ENCODE data around the gene SPHK1.

SPHK1 gene

DNA sequence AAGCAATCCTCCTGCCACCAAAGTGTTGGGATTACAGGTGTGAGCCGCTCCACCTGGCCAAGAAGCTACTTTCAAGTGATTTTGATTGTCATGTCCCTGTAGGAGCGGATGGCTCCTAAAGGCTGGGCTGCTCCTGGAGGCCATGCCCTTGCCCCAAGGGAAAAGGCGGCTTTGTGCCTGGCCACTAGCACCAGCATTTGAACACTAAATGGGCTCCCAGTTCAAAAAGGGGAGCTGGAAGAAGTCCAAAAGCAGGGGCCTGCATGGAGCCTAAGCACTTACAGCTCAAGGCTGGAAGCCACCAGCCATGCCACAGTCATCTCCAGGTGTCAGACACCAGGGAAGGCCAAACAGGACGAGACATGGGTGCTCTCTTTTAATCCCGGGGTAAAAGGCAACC is 26.8 kb downstream of the SPHK1 start (continued):
- TF ChIP-seq, protein P1, sequence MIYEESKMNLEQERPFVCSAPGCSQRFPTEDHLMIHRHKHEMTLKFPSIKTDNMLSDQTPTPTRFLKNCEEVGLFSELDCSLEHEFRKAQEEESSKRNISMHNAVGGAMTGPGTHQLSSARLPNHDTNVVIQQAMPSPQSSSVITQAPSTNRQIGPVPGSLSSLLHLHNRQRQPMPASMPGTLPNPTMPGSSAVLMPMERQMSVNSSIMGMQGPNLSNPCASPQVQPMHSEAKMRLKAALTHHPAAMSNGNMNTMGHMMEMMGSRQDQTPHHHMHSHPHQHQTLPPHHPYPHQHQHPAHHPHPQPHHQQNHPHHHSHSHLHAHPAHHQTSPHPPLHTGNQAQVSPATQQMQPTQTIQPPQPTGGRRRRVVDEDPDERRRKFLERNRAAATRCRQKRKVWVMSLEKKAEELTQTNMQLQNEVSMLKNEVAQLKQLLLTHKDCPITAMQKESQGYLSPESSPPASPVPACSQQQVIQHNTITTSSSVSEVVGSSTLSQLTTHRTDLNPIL (CRISPR knock-in tag; IDR thresholded peaks at IDR 0.05; ENCODE audit: low read depth), result no peak
- TF ChIP-seq ESRRG (CRISPR knock-in tag; IDR thresholded peaks at IDR 0.05), result no peak
- TF ChIP-seq, protein P2, sequence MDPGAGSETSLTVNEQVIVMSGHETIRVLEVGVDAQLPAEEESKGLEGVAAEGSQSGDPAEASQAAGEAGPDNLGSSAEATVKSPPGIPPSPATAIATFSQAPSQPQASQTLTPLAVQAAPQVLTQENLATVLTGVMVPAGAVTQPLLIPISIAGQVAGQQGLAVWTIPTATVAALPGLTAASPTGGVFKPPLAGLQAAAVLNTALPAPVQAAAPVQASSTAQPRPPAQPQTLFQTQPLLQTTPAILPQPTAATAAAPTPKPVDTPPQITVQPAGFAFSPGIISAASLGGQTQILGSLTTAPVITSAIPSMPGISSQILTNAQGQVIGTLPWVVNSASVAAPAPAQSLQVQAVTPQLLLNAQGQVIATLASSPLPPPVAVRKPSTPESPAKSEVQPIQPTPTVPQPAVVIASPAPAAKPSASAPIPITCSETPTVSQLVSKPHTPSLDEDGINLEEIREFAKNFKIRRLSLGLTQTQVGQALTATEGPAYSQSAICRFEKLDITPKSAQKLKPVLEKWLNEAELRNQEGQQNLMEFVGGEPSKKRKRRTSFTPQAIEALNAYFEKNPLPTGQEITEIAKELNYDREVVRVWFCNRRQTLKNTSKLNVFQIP (CRISPR knock-in tag; IDR thresholded peaks at IDR 0.05; ENCODE audit: borderline replicate concordance, low read depth), result no peak

DNA sequence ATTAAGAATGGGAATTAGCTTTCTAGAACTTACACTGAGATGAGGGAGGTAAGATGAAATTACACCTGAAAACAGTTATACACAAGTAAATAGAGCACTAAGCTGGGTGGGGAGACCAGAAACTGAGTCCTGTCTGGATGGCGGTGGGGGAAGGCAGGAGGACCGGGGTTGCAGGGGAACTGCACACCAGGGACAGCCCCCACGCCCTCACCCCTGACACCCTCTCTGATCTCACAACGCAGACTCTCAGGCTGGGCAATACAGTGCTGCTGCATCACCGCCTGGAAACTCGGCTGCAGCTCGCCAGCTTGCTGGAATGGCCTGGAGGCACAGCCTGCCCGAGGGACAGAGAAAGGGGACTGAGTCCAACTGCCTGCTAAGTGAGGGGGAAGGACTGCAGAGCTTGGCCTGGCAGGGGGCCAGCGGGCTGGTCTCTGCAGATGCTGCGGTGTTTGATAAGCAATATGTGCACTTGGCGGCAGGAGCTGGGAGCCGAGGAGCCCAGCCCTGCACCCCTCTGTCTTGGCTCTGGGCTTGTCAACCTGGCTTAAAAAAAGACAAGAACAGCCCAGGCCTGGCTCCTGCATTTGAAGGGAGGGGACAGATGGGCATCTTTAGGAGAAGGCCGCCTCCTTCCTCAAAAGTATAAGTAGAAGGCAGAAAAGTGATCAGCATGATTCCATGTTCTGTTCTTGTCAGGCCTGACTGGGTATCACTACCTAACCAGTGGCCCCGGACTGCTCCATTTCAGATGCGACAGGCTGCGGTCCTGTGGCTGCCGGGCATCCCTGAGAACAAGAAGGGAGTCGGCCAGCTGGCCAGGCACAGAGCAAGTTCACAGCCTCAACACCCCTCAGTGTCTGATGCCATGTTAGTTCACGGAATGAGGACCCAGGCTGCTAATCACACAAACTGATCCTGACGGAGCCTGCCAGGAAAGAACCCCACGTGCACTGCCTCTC is 30.2 kb downstream of the SPHK1 start:
- peak; percentile 62 for ATAC-seq
- TF ChIP-seq SNAI2 (CRISPR knock-in tag; IDR thresholded peaks at IDR 0.05), result 0 out of 2 replicates have a peak, but pooled peaks have one; percentile 26
- no peak for TF ChIP-seq ZFP30 (CRISPR knock-in tag; IDR thresholded peaks at IDR 0.05)
- peak; percentile 79 for TF ChIP-seq TCF4 (CRISPR knock-in tag; IDR thresholded peaks at IDR 0.05; ENCODE audit: borderline replicate concordance)
- no peak for TF ChIP-seq ZNF8 (CRISPR knock-in tag; IDR thresholded peaks at IDR 0.05)
- TF ChIP-seq, protein P3, sequence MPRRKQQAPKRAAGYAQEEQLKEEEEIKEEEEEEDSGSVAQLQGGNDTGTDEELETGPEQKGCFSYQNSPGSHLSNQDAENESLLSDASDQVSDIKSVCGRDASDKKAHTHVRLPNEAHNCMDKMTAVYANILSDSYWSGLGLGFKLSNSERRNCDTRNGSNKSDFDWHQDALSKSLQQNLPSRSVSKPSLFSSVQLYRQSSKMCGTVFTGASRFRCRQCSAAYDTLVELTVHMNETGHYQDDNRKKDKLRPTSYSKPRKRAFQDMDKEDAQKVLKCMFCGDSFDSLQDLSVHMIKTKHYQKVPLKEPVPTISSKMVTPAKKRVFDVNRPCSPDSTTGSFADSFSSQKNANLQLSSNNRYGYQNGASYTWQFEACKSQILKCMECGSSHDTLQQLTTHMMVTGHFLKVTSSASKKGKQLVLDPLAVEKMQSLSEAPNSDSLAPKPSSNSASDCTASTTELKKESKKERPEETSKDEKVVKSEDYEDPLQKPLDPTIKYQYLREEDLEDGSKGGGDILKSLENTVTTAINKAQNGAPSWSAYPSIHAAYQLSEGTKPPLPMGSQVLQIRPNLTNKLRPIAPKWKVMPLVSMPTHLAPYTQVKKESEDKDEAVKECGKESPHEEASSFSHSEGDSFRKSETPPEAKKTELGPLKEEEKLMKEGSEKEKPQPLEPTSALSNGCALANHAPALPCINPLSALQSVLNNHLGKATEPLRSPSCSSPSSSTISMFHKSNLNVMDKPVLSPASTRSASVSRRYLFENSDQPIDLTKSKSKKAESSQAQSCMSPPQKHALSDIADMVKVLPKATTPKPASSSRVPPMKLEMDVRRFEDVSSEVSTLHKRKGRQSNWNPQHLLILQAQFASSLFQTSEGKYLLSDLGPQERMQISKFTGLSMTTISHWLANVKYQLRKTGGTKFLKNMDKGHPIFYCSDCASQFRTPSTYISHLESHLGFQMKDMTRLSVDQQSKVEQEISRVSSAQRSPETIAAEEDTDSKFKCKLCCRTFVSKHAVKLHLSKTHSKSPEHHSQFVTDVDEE (CRISPR knock-in tag; IDR thresholded peaks at IDR 0.05), result peak; percentile 66; the same call in 1 of the 2 replicates
- no peak for TF ChIP-seq CSDC2 (CRISPR knock-in tag; IDR thresholded peaks at IDR 0.05)

DNA sequence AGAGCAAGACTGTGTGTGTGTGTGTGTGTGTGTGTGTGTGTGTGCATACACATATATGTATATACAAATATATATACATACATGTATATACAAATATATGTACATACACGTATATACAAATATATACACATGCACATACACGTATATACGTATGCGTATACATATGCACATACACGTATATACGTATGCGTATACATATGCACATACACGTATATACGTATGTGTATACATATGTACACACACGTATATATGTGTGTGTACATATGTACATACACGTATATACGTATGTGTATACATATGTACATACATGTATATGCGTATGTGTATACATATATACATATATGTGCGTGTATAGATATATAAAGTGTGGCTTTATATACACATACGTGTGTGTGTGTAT is 31.4 kb downstream of the SPHK1 start:
- TF ChIP-seq ESRRG (CRISPR knock-in tag; IDR thresholded peaks at IDR 0.05) (no peak), TCF4 (CRISPR knock-in tag; IDR thresholded peaks at IDR 0.05; ENCODE audit: borderline replicate concordance) (no peak), ARNTL (CRISPR knock-in tag; IDR thresholded peaks at IDR 0.05; ENCODE audit: borderline replicate concordance, low read depth) (no peak), OSR1 (CRISPR knock-in tag; IDR thresholded peaks at IDR 0.05) (no peak), ZNF8 (CRISPR knock-in tag; IDR thresholded peaks at IDR 0.05) (no peak), ZFP3 (CRISPR knock-in tag; IDR thresholded peaks at IDR 0.05) (no peak), SNAI2 (CRISPR knock-in tag; IDR thresholded peaks at IDR 0.05) (no peak)
- TF ChIP-seq, protein P1 (CRISPR knock-in tag; IDR thresholded peaks at IDR 0.05; ENCODE audit: low read depth), result no peak
- TF ChIP-seq, protein P4, sequence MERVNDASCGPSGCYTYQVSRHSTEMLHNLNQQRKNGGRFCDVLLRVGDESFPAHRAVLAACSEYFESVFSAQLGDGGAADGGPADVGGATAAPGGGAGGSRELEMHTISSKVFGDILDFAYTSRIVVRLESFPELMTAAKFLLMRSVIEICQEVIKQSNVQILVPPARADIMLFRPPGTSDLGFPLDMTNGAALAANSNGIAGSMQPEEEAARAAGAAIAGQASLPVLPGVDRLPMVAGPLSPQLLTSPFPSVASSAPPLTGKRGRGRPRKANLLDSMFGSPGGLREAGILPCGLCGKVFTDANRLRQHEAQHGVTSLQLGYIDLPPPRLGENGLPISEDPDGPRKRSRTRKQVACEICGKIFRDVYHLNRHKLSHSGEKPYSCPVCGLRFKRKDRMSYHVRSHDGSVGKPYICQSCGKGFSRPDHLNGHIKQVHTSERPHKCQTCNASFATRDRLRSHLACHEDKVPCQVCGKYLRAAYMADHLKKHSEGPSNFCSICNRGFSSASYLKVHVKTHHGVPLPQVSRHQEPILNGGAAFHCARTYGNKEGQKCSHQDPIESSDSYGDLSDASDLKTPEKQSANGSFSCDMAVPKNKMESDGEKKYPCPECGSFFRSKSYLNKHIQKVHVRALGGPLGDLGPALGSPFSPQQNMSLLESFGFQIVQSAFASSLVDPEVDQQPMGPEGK (CRISPR knock-in tag; IDR thresholded peaks at IDR 0.05; ENCODE audit: borderline replicate concordance), result no peak
- TF ChIP-seq, protein P2 (CRISPR knock-in tag; IDR thresholded peaks at IDR 0.05; ENCODE audit: borderline replicate concordance, low read depth), result no peak
- TF ChIP-seq, protein P3 (CRISPR knock-in tag; IDR thresholded peaks at IDR 0.05), result no peak
- ATAC-seq, result no peak

All from SK-N-SH treated with all-trans-retinoic acid at 6 μM for 48 hours (cell line).